Lower leg skin (tissue), 3 donors: ENCODE results near the gene SULT1A1.

Experiments used
- POLR2A ChIP-seq, 2 donors: fragments of 450-650 bp; IDR thresholded peaks; one replicate each; pipeline ENCODE4 v1.6.1; 2016 to 2017; ENCODE audit warnings: antibody characterized with exemption in 2 of 2, mild to moderate bottlenecking in 1 of 2, moderate library complexity in 1 of 2
- TF ChIP-seq, protein P1 (sequence below), 3 donors: fragments of 450-650 bp; IDR thresholded peaks; one replicate each; pipeline ENCODE4 v1.5.1; 2016; ENCODE audit warnings: antibody characterized with exemption in 3 of 3, mild to moderate bottlenecking in 3 of 3, moderate library complexity in 2 of 3

DNA sequence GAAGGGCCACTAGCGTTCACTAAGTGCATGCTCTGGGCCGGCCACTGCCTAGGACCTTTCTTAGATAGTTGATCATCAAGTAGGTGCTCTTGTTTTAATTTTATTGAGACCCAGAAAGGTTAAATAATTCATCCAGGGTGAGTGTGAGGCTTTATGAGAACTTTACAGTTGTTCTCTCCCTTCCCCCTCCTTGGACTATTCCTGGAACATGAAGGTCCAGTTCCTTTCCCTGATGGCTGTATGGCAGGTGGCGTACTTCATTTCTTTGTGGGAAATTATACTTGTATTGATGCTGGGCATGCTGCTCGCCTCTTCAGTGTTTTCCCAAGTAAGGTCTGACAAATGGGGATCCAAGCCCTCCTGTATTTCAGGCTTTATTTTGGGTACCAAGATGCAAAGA is 47.6 kb downstream of the SULT1A1 start:
- no peak for TF ChIP-seq POLR2A (IDR thresholded peaks at IDR 0.05)
- TF ChIP-seq, protein P1, sequence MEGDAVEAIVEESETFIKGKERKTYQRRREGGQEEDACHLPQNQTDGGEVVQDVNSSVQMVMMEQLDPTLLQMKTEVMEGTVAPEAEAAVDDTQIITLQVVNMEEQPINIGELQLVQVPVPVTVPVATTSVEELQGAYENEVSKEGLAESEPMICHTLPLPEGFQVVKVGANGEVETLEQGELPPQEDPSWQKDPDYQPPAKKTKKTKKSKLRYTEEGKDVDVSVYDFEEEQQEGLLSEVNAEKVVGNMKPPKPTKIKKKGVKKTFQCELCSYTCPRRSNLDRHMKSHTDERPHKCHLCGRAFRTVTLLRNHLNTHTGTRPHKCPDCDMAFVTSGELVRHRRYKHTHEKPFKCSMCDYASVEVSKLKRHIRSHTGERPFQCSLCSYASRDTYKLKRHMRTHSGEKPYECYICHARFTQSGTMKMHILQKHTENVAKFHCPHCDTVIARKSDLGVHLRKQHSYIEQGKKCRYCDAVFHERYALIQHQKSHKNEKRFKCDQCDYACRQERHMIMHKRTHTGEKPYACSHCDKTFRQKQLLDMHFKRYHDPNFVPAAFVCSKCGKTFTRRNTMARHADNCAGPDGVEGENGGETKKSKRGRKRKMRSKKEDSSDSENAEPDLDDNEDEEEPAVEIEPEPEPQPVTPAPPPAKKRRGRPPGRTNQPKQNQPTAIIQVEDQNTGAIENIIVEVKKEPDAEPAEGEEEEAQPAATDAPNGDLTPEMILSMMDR (IDR thresholded peaks at IDR 0.05), result no peak
